Measurements from ENCODE around the gene DNAH6.

Gene DNAH6

GRCh38 chr2:84797271-84797670, 281.0 kb downstream of the DNAH6 start:
- no peak for DNase-seq (ENCODE audit: extremely low spot score)
- CTCF ChIA-PET, result no interaction called here
- TF ChIP-seq, protein P1, sequence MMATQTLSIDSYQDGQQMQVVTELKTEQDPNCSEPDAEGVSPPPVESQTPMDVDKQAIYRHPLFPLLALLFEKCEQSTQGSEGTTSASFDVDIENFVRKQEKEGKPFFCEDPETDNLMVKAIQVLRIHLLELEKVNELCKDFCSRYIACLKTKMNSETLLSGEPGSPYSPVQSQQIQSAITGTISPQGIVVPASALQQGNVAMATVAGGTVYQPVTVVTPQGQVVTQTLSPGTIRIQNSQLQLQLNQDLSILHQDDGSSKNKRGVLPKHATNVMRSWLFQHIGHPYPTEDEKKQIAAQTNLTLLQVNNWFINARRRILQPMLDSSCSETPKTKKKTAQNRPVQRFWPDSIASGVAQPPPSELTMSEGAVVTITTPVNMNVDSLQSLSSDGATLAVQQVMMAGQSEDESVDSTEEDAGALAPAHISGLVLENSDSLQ (IDR thresholded peaks at IDR 0.05), result no peak
- TF ChIP-seq ARNT (IDR thresholded peaks at IDR 0.05) (no peak), HDGF (IDR thresholded peaks at IDR 0.05; ENCODE audit: borderline replicate concordance) (no peak), ZNF384 (IDR thresholded peaks at IDR 0.05) (no peak), FOXK2 (IDR thresholded peaks at IDR 0.05) (no peak), SUZ12 (IDR thresholded peaks at IDR 0.05) (no peak)
- POLR2A ChIA-PET, result no interaction called here

GRCh38 chr2:84799772-84800171, 283.5 kb downstream of the DNAH6 start:
- ChIA-PET POLR2A (no interaction called here), CTCF (no interaction called here)
- TF ChIP-seq, protein P1 (IDR thresholded peaks at IDR 0.05), result no peak
- TF ChIP-seq TARDBP (IDR thresholded peaks at IDR 0.05) (no peak), HDGF (IDR thresholded peaks at IDR 0.05; ENCODE audit: borderline replicate concordance) (no peak), SP1 (IDR thresholded peaks at IDR 0.05) (no peak), L3MBTL2 (conservative IDR thresholded peaks at IDR 0.05) (no peak), BHLHE40 (IDR thresholded peaks at IDR 0.05; ENCODE audit: borderline replicate concordance) (no peak), SUZ12 (IDR thresholded peaks at IDR 0.05) (no peak), LEF1 (IDR thresholded peaks at IDR 0.05; ENCODE audit: borderline replicate concordance) (no peak), ARNT (IDR thresholded peaks at IDR 0.05) (no peak)
- no peak for DNase-seq (ENCODE audit: extremely low spot score)

- POLR2A ChIA-PET, result no interaction called here
- TF ChIP-seq SUZ12 (IDR thresholded peaks at IDR 0.05), result no peak
- no peak for TF ChIP-seq ZNF384 (IDR thresholded peaks at IDR 0.05)
- TF ChIP-seq FOXM1 (IDR thresholded peaks at IDR 0.05; ENCODE audit: borderline replicate concordance), result no peak
- no peak for TF ChIP-seq HDGF (IDR thresholded peaks at IDR 0.05; ENCODE audit: borderline replicate concordance)
- TF ChIP-seq TARDBP (IDR thresholded peaks at IDR 0.05), result no peak
- TF ChIP-seq FOXA1 (IDR thresholded peaks at IDR 0.05), result no peak
- no peak for TF ChIP-seq ARNT (IDR thresholded peaks at IDR 0.05)
- TF ChIP-seq SP1 (IDR thresholded peaks at IDR 0.05), result no peak
- no peak for TF ChIP-seq ELF4 (IDR thresholded peaks at IDR 0.05)
- no peak for TF ChIP-seq LEF1 (IDR thresholded peaks at IDR 0.05; ENCODE audit: borderline replicate concordance)
- TF ChIP-seq FOXK2 (IDR thresholded peaks at IDR 0.05), result no peak
- TF ChIP-seq L3MBTL2 (conservative IDR thresholded peaks at IDR 0.05), result no peak
- CTCF ChIA-PET, result no interaction called here
- no peak for DNase-seq (ENCODE audit: extremely low spot score)
Measured at GRCh38 chr2:84800194-84800805, 284.0 kb downstream of the DNAH6 start.

GRCh38 chr2:84801811-84802210, 285.5 kb downstream of the DNAH6 start:
- ChIA-PET POLR2A (no interaction called here), CTCF (no interaction called here)
- TF ChIP-seq SUZ12 (IDR thresholded peaks at IDR 0.05), result no peak
- TF ChIP-seq FOXM1 (IDR thresholded peaks at IDR 0.05; ENCODE audit: borderline replicate concordance), result no peak
- no peak for TF ChIP-seq LEF1 (IDR thresholded peaks at IDR 0.05; ENCODE audit: borderline replicate concordance)
- no peak for TF ChIP-seq NFRKB (IDR thresholded peaks at IDR 0.05)
- no peak for TF ChIP-seq FOXK2 (IDR thresholded peaks at IDR 0.05)
- TF ChIP-seq BHLHE40 (IDR thresholded peaks at IDR 0.05; ENCODE audit: borderline replicate concordance), result no peak
- no peak for TF ChIP-seq SP1 (IDR thresholded peaks at IDR 0.05)
- no peak for TF ChIP-seq ARNT (IDR thresholded peaks at IDR 0.05)
- no peak for TF ChIP-seq CTBP1 (IDR thresholded peaks at IDR 0.05; ENCODE audit: borderline replicate concordance)
- TF ChIP-seq, protein P1 (IDR thresholded peaks at IDR 0.05), result no peak
- no peak for TF ChIP-seq FOXA1 (IDR thresholded peaks at IDR 0.05)
- no peak for TF ChIP-seq ELF4 (IDR thresholded peaks at IDR 0.05)
- no peak for TF ChIP-seq L3MBTL2 (conservative IDR thresholded peaks at IDR 0.05)
- TF ChIP-seq ZNF384 (IDR thresholded peaks at IDR 0.05), result no peak
- no peak for TF ChIP-seq HDGF (IDR thresholded peaks at IDR 0.05; ENCODE audit: borderline replicate concordance)
- no peak for TF ChIP-seq TARDBP (IDR thresholded peaks at IDR 0.05)
- no peak for DNase-seq (ENCODE audit: extremely low spot score)

DNA sequence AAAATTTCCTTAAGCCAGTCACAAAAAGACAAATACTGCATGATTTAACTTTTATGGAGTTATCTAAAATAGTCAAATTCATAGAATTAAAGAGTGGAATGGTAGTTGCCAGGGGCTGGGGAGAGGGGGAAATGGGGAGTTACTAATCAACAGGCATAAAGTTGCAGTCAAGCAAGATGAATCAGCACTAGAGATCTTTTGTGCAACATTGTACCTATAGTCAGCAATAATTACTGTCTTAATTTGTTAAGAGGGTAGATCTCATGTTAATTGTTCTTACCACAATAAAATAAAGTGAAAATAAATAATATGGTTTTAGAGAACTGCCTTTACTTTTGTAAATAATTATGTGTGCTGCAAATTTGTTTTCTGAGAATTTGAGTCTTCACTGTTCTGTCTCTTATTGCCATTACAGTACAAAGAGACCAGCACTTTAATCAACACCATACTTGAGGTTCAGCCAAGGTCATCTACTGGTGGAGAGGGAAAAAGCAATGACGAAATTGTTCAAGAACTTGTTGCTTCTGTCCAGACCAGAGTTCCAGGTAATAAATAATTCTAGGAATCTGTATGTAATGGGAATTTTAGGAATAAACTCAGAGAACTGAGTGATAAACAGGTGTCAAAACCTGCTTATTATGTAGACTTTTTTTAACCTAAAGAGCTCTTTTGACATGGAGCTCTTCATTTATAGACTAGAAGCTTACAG, 289.1 kb downstream of the DNAH6 start:
- no peak for TF ChIP-seq FOXM1 (IDR thresholded peaks at IDR 0.05; ENCODE audit: borderline replicate concordance)
- TF ChIP-seq CTBP1 (IDR thresholded peaks at IDR 0.05; ENCODE audit: borderline replicate concordance), result no peak
- TF ChIP-seq SUZ12 (IDR thresholded peaks at IDR 0.05), result no peak
- no peak for TF ChIP-seq ARNT (IDR thresholded peaks at IDR 0.05)
- TF ChIP-seq ELF4 (IDR thresholded peaks at IDR 0.05), result no peak
- TF ChIP-seq, protein P1 (IDR thresholded peaks at IDR 0.05), result no peak
- no peak for TF ChIP-seq FOXK2 (IDR thresholded peaks at IDR 0.05)
- no peak for TF ChIP-seq BHLHE40 (IDR thresholded peaks at IDR 0.05; ENCODE audit: borderline replicate concordance)
- no peak for TF ChIP-seq L3MBTL2 (conservative IDR thresholded peaks at IDR 0.05)
- no peak for TF ChIP-seq HDGF (IDR thresholded peaks at IDR 0.05; ENCODE audit: borderline replicate concordance)
- TF ChIP-seq NFRKB (IDR thresholded peaks at IDR 0.05), result no peak
- no peak for TF ChIP-seq TARDBP (IDR thresholded peaks at IDR 0.05)
- TF ChIP-seq SP1 (IDR thresholded peaks at IDR 0.05), result no peak
- TF ChIP-seq LEF1 (IDR thresholded peaks at IDR 0.05; ENCODE audit: borderline replicate concordance), result no peak
- no peak for TF ChIP-seq ZNF384 (IDR thresholded peaks at IDR 0.05)
- POLR2A ChIA-PET, result no interaction called here
- CTCF ChIA-PET, result no interaction called here
- no peak for DNase-seq (ENCODE audit: extremely low spot score)

All from HEK293T (cell line).